ENCODE data around the gene LEF1. TPM values are rescaled to one million over a fixed set of nuclear protein-coding genes. Genes with fewer than 3 reads are reported as not detected.

LEF1 gene
- total and polyA plus RNA-seq, 2 of the 8 experiments (the other 6 are each of a cell fraction or from before 2014, with no cell fraction given) = 2.6 to 5.2 TPM

DNA sequence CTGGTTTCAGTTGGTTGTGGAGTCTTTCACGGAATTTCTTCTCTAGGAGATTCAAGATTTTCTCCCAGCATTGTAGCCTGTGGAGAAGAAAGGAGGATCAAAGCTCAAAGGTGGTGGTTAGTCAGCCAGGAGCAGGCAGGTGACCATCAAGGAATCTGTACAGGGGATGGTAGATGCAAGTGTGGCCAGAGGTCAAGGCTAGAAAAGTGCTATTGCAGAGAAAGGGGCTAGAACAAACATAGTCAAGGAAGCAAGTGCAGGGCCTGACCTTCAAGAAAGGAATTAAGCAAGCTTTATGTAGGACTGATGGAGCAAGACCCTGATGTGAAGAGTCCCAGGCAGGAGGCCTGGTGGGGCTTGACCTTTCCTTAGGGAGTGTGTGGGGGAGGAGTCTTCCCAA is 162.9 kb downstream of the LEF1 start:
- Histone ChIP-seq H3K4me1 (replicated peaks in 1 of 4; ENCODE audit: control insufficient read depth in 3 of 4, insufficient read depth in 4 of 4, low read length in 3 of 4) (peaks cover 0 to 11% (median 2%) of the 10 kb centered on the region in 4 experiments; a peak in 2 of 7 replicates), H2BK12ac (ENCODE audit: low read depth, low read length) (no peak overlapping the region), H3K14ac (ENCODE audit: insufficient read length) (no peak overlapping the region), H3K56ac (replicated peaks; ENCODE audit: insufficient read length, low read depth, low read length) (no peak overlapping the region), H4K91ac (replicated peaks; ENCODE audit: insufficient read length, low read length) (no peak overlapping the region), H2AK5ac (ENCODE audit: low read depth, low read length) (no peak overlapping the region), H3K23me2 (ENCODE audit: low read depth, low read length) (no peaks in the 10 kb centered on the region), H3K9me3 (ENCODE audit: insufficient read depth in 2 of 2, low read depth in 1 of 2, low read length in 1 of 2) (peaks cover 4 to 7% of the 10 kb centered on the region in 2 experiments; a peak in 1 of 4 replicates), H3K18ac (ENCODE audit: extremely low read depth, low read length) (no peak overlapping the region), H2AFZ (ENCODE audit: low read length) (no peak overlapping the region), H2BK20ac (ENCODE audit: low read length) (no peak overlapping the region), H3K4ac (replicated peaks; ENCODE audit: insufficient read length, low read depth, low read length) (no peak overlapping the region), H3K79me2 (ENCODE audit: control insufficient read depth in 1 of 2, insufficient read depth in 2 of 2, low read length in 2 of 2) (peaks cover 0 to 14% of the 10 kb centered on the region in 2 experiments; a peak in 2 of 4 replicates), H3K23ac (ENCODE audit: insufficient read length) (no peak overlapping the region), H4K8ac (ENCODE audit: extremely low read depth, insufficient read depth, low read length) (no peak overlapping the region), H3K36me3 (ENCODE audit: control insufficient read depth in 2 of 4, insufficient read depth in 4 of 4, low read length in 3 of 4) (peaks cover 0 to 10% (median 4%) of the 10 kb centered on the region in 4 experiments; a peak in 3 of 8 replicates), H3K79me1 (ENCODE audit: low read depth, low read length) (peaks cover 3% of the 10 kb centered on the region; the same call in 1 of the 2 replicates), H4K20me1 (replicated peaks in 1 of 2; ENCODE audit: control insufficient read depth in 1 of 2, insufficient read depth in 2 of 2, low read length in 2 of 2) (no peaks in the 10 kb centered on the region), H3K27me3 (replicated peaks in 1 of 4; ENCODE audit: control insufficient read depth in 3 of 4, extremely low read depth in 1 of 4, insufficient read depth in 3 of 4, low read length in 3 of 4) (no peaks in the 10 kb centered on the region), H2BK120ac (replicated peaks; ENCODE audit: low read depth, low read length) (no peak overlapping the region), H2BK15ac (ENCODE audit: low read length) (no peak overlapping the region), H2BK5ac (ENCODE audit: low read depth, low read length) (no peak overlapping the region), H3K4me3 (ENCODE audit: extremely low read depth in 1 of 4, insufficient read depth in 2 of 4, low read depth in 3 of 4, low read length in 4 of 4) (no peak overlapping the region), H3K4me2 (ENCODE audit: insufficient read depth in 1 of 2, low read depth in 2 of 2, low read length in 2 of 2) (no peak overlapping the region), H3K9ac (replicated peaks in 1 of 4; ENCODE audit: extremely low read depth in 1 of 4, low read depth in 3 of 4, low read length in 3 of 4) (no peak overlapping the region), H3K27ac (ENCODE audit: low read depth, low read length) (no peak overlapping the region), H4K5ac (ENCODE audit: insufficient read length, low read depth, low read length) (no peak overlapping the region)
- DNase-seq (ENCODE audit: low read depth in 1 of 2, low spot score in 2 of 2) (no peak), FAIRE-seq (no peak)
- ChIA-PET POLR2A (ENCODE audit: partially characterized antibody) (no interaction called here), CTCF (ENCODE audit: partially characterized antibody) (interaction anchor here (2.0 kb wide), 1 partner anchor 13 kb away, joined by 11 read pairs; no protein-coding TSS in a partner anchor)
- WGBS, 2 experiments (ENCODE audit: extremely low coverage in 1 of 2, insufficient coverage in 1 of 2, insufficient read length in 1 of 2, insufficient replicate concordance in 2 of 2, low coverage in 1 of 2, low lambda C conversion rate in 2 of 2, missing lambda C conversion rate in 1 of 2) = 89% methylated on average over 1 of the region's 1 CpG; no CpG with 5 or more reads in 1 of the 2 experiments
- TF ChIP-seq RAD21 (IDR thresholded peaks at IDR 0.05 in 1 of 2, conservative IDR thresholded peaks at IDR 0.05 in 1 of 2; ENCODE audit: low read depth in 2 of 2, low read length in 2 of 2) (no peak), ZNF274 (IDR thresholded peaks at IDR 0.05; ENCODE audit: borderline replicate concordance, extremely low read depth, low read length) (no peak), GABPA (IDR thresholded peaks at IDR 0.05; ENCODE audit: borderline replicate concordance, insufficient read depth, low read length) (no peak)
- TF ChIP-seq, protein P1, sequence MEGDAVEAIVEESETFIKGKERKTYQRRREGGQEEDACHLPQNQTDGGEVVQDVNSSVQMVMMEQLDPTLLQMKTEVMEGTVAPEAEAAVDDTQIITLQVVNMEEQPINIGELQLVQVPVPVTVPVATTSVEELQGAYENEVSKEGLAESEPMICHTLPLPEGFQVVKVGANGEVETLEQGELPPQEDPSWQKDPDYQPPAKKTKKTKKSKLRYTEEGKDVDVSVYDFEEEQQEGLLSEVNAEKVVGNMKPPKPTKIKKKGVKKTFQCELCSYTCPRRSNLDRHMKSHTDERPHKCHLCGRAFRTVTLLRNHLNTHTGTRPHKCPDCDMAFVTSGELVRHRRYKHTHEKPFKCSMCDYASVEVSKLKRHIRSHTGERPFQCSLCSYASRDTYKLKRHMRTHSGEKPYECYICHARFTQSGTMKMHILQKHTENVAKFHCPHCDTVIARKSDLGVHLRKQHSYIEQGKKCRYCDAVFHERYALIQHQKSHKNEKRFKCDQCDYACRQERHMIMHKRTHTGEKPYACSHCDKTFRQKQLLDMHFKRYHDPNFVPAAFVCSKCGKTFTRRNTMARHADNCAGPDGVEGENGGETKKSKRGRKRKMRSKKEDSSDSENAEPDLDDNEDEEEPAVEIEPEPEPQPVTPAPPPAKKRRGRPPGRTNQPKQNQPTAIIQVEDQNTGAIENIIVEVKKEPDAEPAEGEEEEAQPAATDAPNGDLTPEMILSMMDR (IDR thresholded peaks at IDR 0.05; ENCODE audit: control extremely low read depth in 1 of 3, insufficient read depth in 1 of 3, low read depth in 1 of 3, low read length in 3 of 3) = no peak

Measured in H1 (cell line).